Esophagus muscularis mucosa (tissue), 3 donors: ENCODE results near the gene CDC45.

Experiments used
- POLR2A ChIP-seq: fragments of 450-650 bp; IDR thresholded peaks from one replicate; pipeline ENCODE4 v1.6.1; 2017; ENCODE audit warnings: antibody characterized with exemption, moderate library complexity, mild to moderate bottlenecking, low read depth
- POLR2AphosphoS5 ChIP-seq, 2 donors: sonication (generic); formaldehyde crosslinking; IDR thresholded peaks; one replicate each; pipeline ENCODE4 v1.6.1; 2017; ENCODE audit warnings: antibody characterized with exemption in 2 of 2
- TF ChIP-seq, protein P1 (sequence below), 3 experiments: fragments of 200-600 bp in 2 of 3; fragments of 450-650 bp in 1 of 3; sonication (generic) in 2 of 3; IDR thresholded peaks; one replicate each; pipeline ENCODE4 v1.5.1; 2017 to 2019; ENCODE audit warnings: antibody characterized with exemption in 3 of 3, mild to moderate bottlenecking in 2 of 3, moderate library complexity in 1 of 3

DNA sequence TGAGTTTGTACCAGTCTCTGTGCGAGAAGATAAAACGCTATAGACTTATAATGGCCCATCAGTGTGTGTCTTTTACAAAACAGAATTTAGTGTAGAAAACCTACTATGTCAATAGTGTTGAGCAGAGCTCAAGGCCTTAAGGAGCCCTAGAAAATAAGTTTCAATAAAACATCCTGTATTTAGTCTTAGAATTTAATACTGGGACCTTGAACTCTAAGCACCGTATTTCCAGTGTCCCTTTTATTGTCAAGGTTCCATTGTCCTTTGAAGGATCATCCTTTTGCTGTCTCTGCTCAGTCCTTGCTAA lies 16.6 kb downstream of the CDC45 start:
- TF ChIP-seq POLR2A (no peak), POLR2AphosphoS5 (IDR thresholded peaks at IDR 0.05) (no peak)
- TF ChIP-seq, protein P1, sequence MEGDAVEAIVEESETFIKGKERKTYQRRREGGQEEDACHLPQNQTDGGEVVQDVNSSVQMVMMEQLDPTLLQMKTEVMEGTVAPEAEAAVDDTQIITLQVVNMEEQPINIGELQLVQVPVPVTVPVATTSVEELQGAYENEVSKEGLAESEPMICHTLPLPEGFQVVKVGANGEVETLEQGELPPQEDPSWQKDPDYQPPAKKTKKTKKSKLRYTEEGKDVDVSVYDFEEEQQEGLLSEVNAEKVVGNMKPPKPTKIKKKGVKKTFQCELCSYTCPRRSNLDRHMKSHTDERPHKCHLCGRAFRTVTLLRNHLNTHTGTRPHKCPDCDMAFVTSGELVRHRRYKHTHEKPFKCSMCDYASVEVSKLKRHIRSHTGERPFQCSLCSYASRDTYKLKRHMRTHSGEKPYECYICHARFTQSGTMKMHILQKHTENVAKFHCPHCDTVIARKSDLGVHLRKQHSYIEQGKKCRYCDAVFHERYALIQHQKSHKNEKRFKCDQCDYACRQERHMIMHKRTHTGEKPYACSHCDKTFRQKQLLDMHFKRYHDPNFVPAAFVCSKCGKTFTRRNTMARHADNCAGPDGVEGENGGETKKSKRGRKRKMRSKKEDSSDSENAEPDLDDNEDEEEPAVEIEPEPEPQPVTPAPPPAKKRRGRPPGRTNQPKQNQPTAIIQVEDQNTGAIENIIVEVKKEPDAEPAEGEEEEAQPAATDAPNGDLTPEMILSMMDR (IDR thresholded peaks at IDR 0.05): no peak
